Measurements from ENCODE around the gene RPA1.
"Not testable (repeated sequence)": the region's sequence is repeated elsewhere in the genome, so short reads cannot be mapped to it uniquely, and the experiment has no call there.

The RPA1 gene

DNA sequence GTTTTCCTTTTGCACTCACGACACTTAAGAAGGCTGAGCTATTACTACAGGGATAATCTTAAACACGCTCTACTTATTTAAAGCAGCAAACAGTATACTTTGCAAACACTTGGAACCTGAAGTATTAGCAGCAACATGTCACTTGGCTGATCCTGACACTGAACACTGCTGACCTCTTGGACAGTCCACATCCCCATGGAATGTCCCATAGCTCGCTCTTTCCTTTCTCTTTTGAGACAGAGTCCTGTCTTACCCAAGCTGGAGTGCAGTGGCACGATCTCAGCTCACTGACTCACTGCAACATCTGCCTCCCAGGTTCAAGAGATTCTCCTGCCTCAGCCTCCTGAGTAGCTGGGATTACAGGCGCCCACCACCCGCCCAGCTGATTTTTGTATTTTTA lies 26.5 kb upstream of the RPA1 start:
- Histone ChIP-seq H2BK120ac (ENCODE audit: low read depth, low read length) (no peak overlapping the region), H2BK5ac (ENCODE audit: low read length) (no peak overlapping the region), H3K4ac (ENCODE audit: low read length) (no peak overlapping the region), H3K4me3 (ENCODE audit: low read length in 2 of 2) (no peak overlapping the region), H4K8ac (ENCODE audit: low read depth, low read length) (no peak overlapping the region), H4K91ac (ENCODE audit: low read depth, low read length, poor library complexity) (no peak overlapping the region), H2BK12ac (ENCODE audit: low read length) (no peak overlapping the region), H3K27ac (replicated peaks; ENCODE audit: low read length) (no peak overlapping the region), H3K23ac (ENCODE audit: low read depth, low read length, poor library complexity) (no peak overlapping the region), H3K36me3 (replicated peaks in 1 of 2; ENCODE audit: control insufficient read depth in 2 of 2, insufficient read depth in 2 of 2, low read length in 2 of 2) (peaks cover 18 to 75% of the 10 kb centered on the region in 2 donors), H2BK15ac (ENCODE audit: low read length) (no peak overlapping the region), H2AK5ac (ENCODE audit: low read depth, low read length) (no peak overlapping the region), H3K18ac (ENCODE audit: low read length) (no peak overlapping the region), H3K14ac (ENCODE audit: low read length) (no peak overlapping the region), H3K9ac (ENCODE audit: low read depth, low read length, poor library complexity) (no peak overlapping the region), H3K27me3 (ENCODE audit: control insufficient read depth in 3 of 3, insufficient read depth in 3 of 3, low read depth in 1 of 3, low read length in 3 of 3) (no peaks in the 10 kb centered on the region), H3K4me2 (ENCODE audit: insufficient read depth, low read length, poor library complexity, severe bottlenecking) (no peak overlapping the region), H2AFZ (ENCODE audit: low read length) (no peak overlapping the region), H3K9me3 (replicated peaks in 1 of 2; ENCODE audit: control insufficient read depth in 2 of 2, insufficient read depth in 1 of 2, low read depth in 1 of 2, low read length in 2 of 2) (no peaks in the 10 kb centered on the region), H3K79me1 (ENCODE audit: low read depth, low read length) (no peaks in the 10 kb centered on the region), H3K4me1 (ENCODE audit: control insufficient read depth in 2 of 2, insufficient read depth in 1 of 2, low read depth in 1 of 2, low read length in 2 of 2) (no peaks in the 10 kb centered on the region)
- no CpG with 5 or more reads among the region's 6 CpGs for WGBS, 2 donors (ENCODE audit: extremely low coverage in 2 of 2, insufficient read length in 2 of 2, insufficient replicate concordance in 1 of 2)
- no peak for DNase-seq (ENCODE audit: low spot score)

DNA sequence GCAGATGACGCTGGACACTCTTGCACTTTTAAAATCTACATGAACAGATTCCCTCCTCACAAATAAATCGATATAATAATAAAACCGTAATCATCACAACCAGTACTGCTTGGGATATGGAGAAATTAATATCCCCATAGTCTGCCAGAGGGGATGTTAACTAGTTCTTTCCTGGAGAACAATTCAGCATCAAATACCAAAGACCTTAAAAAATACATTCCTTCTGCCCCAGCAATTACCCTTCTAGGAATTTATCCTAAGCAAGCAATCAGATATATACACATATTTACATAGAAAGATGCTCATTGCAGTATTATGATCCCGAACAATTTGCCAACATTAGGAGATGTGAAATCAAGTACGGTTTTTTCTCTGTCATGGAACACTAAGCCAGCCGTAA lies 21.9 kb upstream of the RPA1 start:
- H2BK15ac ChIP-seq (ENCODE audit: low read length) = no peak overlapping the region
- no peak overlapping the region for H4K8ac ChIP-seq (ENCODE audit: low read depth, low read length)
- H3K36me3 ChIP-seq (replicated peaks in 1 of 2; ENCODE audit: control insufficient read depth in 2 of 2, insufficient read depth in 2 of 2, low read length in 2 of 2) = peaks cover 18 to 71% of the 10 kb centered on the region in 2 donors
- no peak overlapping the region for H3K23ac ChIP-seq (ENCODE audit: low read depth, low read length, poor library complexity)
- no peak overlapping the region for H2AK5ac ChIP-seq (ENCODE audit: low read depth, low read length)
- no peak overlapping the region for H2AFZ ChIP-seq (ENCODE audit: low read length)
- H3K4ac ChIP-seq (ENCODE audit: low read length) = no peak overlapping the region
- H2BK12ac ChIP-seq (ENCODE audit: low read length) = no peak overlapping the region
- no peak for DNase-seq (ENCODE audit: low spot score)
- H2BK5ac ChIP-seq (ENCODE audit: low read length) = no peak overlapping the region
- H4K91ac ChIP-seq (ENCODE audit: low read depth, low read length, poor library complexity) = no peak overlapping the region
- H3K4me2 ChIP-seq (ENCODE audit: insufficient read depth, low read length, poor library complexity, severe bottlenecking) = no peak overlapping the region
- no peaks in the 10 kb centered on the region for H3K27me3 ChIP-seq (ENCODE audit: control insufficient read depth in 3 of 3, insufficient read depth in 3 of 3, low read depth in 1 of 3, low read length in 3 of 3)
- H3K18ac ChIP-seq (ENCODE audit: low read length) = no peak overlapping the region
- H3K4me3 ChIP-seq (ENCODE audit: low read length in 2 of 2) = no peak overlapping the region
- no peak overlapping the region for H2BK120ac ChIP-seq (ENCODE audit: low read depth, low read length)
- no peaks in the 10 kb centered on the region for H3K4me1 ChIP-seq (ENCODE audit: control insufficient read depth in 2 of 2, insufficient read depth in 1 of 2, low read depth in 1 of 2, low read length in 2 of 2)
- H3K14ac ChIP-seq (ENCODE audit: low read length) = no peak overlapping the region
- peaks cover 4% of the 10 kb centered on the region for H3K79me1 ChIP-seq (ENCODE audit: low read depth, low read length)
- H3K9me3 ChIP-seq (replicated peaks in 1 of 2; ENCODE audit: control insufficient read depth in 2 of 2, insufficient read depth in 1 of 2, low read depth in 1 of 2, low read length in 2 of 2) = no peaks in the 10 kb centered on the region
- WGBS, 2 donors (ENCODE audit: extremely low coverage in 2 of 2, insufficient read length in 2 of 2, insufficient replicate concordance in 1 of 2) = 100% methylated on average over 2 of the region's 6 CpGs; no CpG with 5 or more reads in 1 of the 2 donors
- H3K9ac ChIP-seq (ENCODE audit: low read depth, low read length, poor library complexity) = no peak overlapping the region
- H3K27ac ChIP-seq (replicated peaks; ENCODE audit: low read length) = no peak overlapping the region

DNA sequence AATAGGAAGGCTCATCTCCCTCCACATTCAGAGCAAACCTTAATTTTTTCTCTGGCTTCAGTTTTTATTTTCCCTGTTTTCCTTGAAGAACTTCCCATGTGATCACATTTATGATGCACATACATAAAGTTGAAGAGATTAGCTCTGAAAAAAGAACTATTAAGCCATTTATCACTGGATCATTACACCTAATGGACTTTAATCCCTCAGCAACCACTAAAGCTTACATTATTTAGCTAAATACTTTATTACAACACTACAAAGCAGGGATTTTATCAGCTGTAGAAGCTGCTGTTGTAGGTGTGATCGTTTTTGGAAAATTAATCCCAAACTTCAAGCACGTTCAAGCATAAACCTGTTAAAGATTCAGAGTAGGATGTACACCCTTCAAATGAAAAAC lies 21.2 kb upstream of the RPA1 start:
- no CpG with 5 or more reads among the region's 2 CpGs for WGBS, 2 donors (ENCODE audit: extremely low coverage in 2 of 2, insufficient read length in 2 of 2, insufficient replicate concordance in 1 of 2)

DNA sequence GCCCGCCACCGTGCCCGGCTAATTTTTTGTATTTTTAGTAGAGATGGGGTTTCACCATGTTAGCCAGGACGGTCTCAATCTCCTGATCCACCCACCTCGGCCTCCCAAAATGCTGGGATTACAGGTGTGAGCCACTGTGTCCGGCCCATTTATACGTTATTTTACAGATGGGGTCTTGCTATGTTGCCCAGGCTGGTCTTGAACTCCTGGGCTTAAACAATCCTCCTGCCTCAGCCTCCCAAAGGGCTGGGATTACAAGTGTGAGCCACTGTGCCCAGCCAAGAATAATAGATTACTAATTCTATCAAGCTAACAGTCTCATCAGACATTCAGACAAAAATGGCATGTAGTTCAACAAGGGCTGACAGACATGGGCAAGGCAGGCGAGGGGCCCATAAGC lies 20.0 kb upstream of the RPA1 start:
- H2BK12ac ChIP-seq (ENCODE audit: low read length); H3K14ac ChIP-seq (ENCODE audit: low read length); H3K4me2 ChIP-seq (ENCODE audit: insufficient read depth, low read length, poor library complexity, severe bottlenecking); H2BK120ac ChIP-seq (ENCODE audit: low read depth, low read length); H3K9ac ChIP-seq (ENCODE audit: low read depth, low read length, poor library complexity); H2BK15ac ChIP-seq (ENCODE audit: low read length); H3K79me1 ChIP-seq (ENCODE audit: low read depth, low read length); H2AFZ ChIP-seq (ENCODE audit: low read length); H3K18ac ChIP-seq (ENCODE audit: low read length); H4K91ac ChIP-seq (ENCODE audit: low read depth, low read length, poor library complexity); H3K27me3 ChIP-seq (ENCODE audit: control insufficient read depth in 3 of 3, insufficient read depth in 3 of 3, low read depth in 1 of 3, low read length in 3 of 3); H3K23ac ChIP-seq (ENCODE audit: low read depth, low read length, poor library complexity); H3K9me3 ChIP-seq (replicated peaks in 1 of 2; ENCODE audit: control insufficient read depth in 2 of 2, insufficient read depth in 1 of 2, low read depth in 1 of 2, low read length in 2 of 2); H3K4ac ChIP-seq (ENCODE audit: low read length); H2AK5ac ChIP-seq (ENCODE audit: low read depth, low read length); H3K4me3 ChIP-seq (ENCODE audit: low read length in 2 of 2); H4K8ac ChIP-seq (ENCODE audit: low read depth, low read length); H2BK5ac ChIP-seq (ENCODE audit: low read length); H3K27ac ChIP-seq (replicated peaks; ENCODE audit: low read length); H3K4me1 ChIP-seq (ENCODE audit: control insufficient read depth in 2 of 2, insufficient read depth in 1 of 2, low read depth in 1 of 2, low read length in 2 of 2); DNase-seq (ENCODE audit: low spot score): not testable (repeated sequence)
- peaks cover 12 to 65% of the 10 kb centered on the region in 2 donors for H3K36me3 ChIP-seq (replicated peaks in 1 of 2; ENCODE audit: control insufficient read depth in 2 of 2, insufficient read depth in 2 of 2, low read length in 2 of 2)
- WGBS, 2 donors (ENCODE audit: extremely low coverage in 2 of 2, insufficient read length in 2 of 2, insufficient replicate concordance in 1 of 2) = no CpG with 5 or more reads among the region's 8 CpGs

More for the DNA sequence above, 21.2 kb upstream of the RPA1 start:
- Histone ChIP-seq H2BK15ac (ENCODE audit: low read length) (no peak overlapping the region), H3K4me1 (ENCODE audit: control insufficient read depth in 2 of 2, insufficient read depth in 1 of 2, low read depth in 1 of 2, low read length in 2 of 2) (no peaks in the 10 kb centered on the region), H3K79me1 (ENCODE audit: low read depth, low read length) (peaks cover 4% of the 10 kb centered on the region), H3K4me3 (ENCODE audit: low read length in 2 of 2) (no peak overlapping the region), H3K27ac (replicated peaks; ENCODE audit: low read length) (no peak overlapping the region), H2AFZ (ENCODE audit: low read length) (no peak overlapping the region), H3K36me3 (replicated peaks in 1 of 2; ENCODE audit: control insufficient read depth in 2 of 2, insufficient read depth in 2 of 2, low read length in 2 of 2) (peaks cover 18 to 71% of the 10 kb centered on the region in 2 donors), H3K9me3 (replicated peaks in 1 of 2; ENCODE audit: control insufficient read depth in 2 of 2, insufficient read depth in 1 of 2, low read depth in 1 of 2, low read length in 2 of 2) (no peaks in the 10 kb centered on the region), H2BK120ac (ENCODE audit: low read depth, low read length) (no peak overlapping the region), H3K4me2 (ENCODE audit: insufficient read depth, low read length, poor library complexity, severe bottlenecking) (no peak overlapping the region), H2BK5ac (ENCODE audit: low read length) (no peak overlapping the region), H2BK12ac (ENCODE audit: low read length) (no peak overlapping the region), H3K18ac (ENCODE audit: low read length) (no peak overlapping the region), H4K91ac (ENCODE audit: low read depth, low read length, poor library complexity) (no peak overlapping the region), H2AK5ac (ENCODE audit: low read depth, low read length) (no peak overlapping the region), H3K4ac (ENCODE audit: low read length) (no peak overlapping the region), H3K14ac (ENCODE audit: low read length) (no peak overlapping the region), H4K8ac (ENCODE audit: low read depth, low read length) (no peak overlapping the region), H3K9ac (ENCODE audit: low read depth, low read length, poor library complexity) (no peak overlapping the region), H3K27me3 (ENCODE audit: control insufficient read depth in 3 of 3, insufficient read depth in 3 of 3, low read depth in 1 of 3, low read length in 3 of 3) (no peaks in the 10 kb centered on the region), H3K23ac (ENCODE audit: low read depth, low read length, poor library complexity) (no peak overlapping the region)
- DNase-seq (ENCODE audit: low spot score) = no peak

Measured in neuronal stem cell (in vitro differentiated cells).